GM18867 (cell line): ENCODE results near the gene LGALS16.
"Not testable (repeated sequence)": the region's sequence is repeated elsewhere in the genome, so short reads cannot be mapped to it uniquely, and the experiment has no call there.

Experiments used
- ATAC-seq: cut with Tn5 transposase; IDR thresholded peaks from one replicate; pipeline ENCODE4 v1.9.1; 2021; ENCODE audit warnings: mild to moderate bottlenecking, moderate library complexity; ENCODE audit not compliant: unreplicated experiment

The LGALS16 gene

GRCh38 chr19:39655613-39656012 is at the start of gene LGALS16:
LGALS16 (plus strand) TSS chr19:39655913; CDS start chr19:39655962, 49 bp downstream.
- no peak for ATAC-seq

- no peak for ATAC-seq
Measured at GRCh38 chr19:39607021-39607420, 48.7 kb upstream of the LGALS16 start.

GRCh38 chr19:39607561-39607960 is 48.2 kb upstream of the LGALS16 start:
- no peak for ATAC-seq

GRCh38 chr19:39613597-39613996 is 42.1 kb upstream of the LGALS16 start:
- no peak for ATAC-seq

- ATAC-seq, result no peak
Measured at GRCh38 chr19:39617745-39618144, 38.0 kb upstream of the LGALS16 start.

- ATAC-seq, result no peak
Measured at GRCh38 chr19:39623946-39624345, 31.8 kb upstream of the LGALS16 start.

GRCh38 chr19:39627631-39628030 is 28.1 kb upstream of the LGALS16 start:
- ATAC-seq, result not testable (repeated sequence)

- ATAC-seq, result no peak
Measured at GRCh38 chr19:39631178-39631577, 24.5 kb upstream of the LGALS16 start.

- ATAC-seq, result no peak
Measured at GRCh38 chr19:39631626-39632025, 24.1 kb upstream of the LGALS16 start.

- ATAC-seq, result no peak
Measured at GRCh38 chr19:39637891-39638290, 17.8 kb upstream of the LGALS16 start.

GRCh38 chr19:39641773-39642172 is 13.9 kb upstream of the LGALS16 start:
- no peak for ATAC-seq

- ATAC-seq, result no peak
Measured at GRCh38 chr19:39643591-39643990, 12.1 kb upstream of the LGALS16 start.

- ATAC-seq, result no peak
Measured at GRCh38 chr19:39645800-39646411, 9.8 kb upstream of the LGALS16 start.

GRCh38 chr19:39647918-39648317 is 7.8 kb upstream of the LGALS16 start:
- no peak for ATAC-seq

- ATAC-seq, result no peak
Measured at GRCh38 chr19:39659791-39660190, 4.1 kb downstream of the LGALS16 start.

- ATAC-seq, result no peak
Measured at GRCh38 chr19:39660661-39661060, 4.9 kb downstream of the LGALS16 start.

- ATAC-seq, result no peak
Measured at GRCh38 chr19:39661565-39661964, 5.9 kb downstream of the LGALS16 start.

GRCh38 chr19:39669860-39670259 is 14.1 kb downstream of the LGALS16 start:
- not testable (repeated sequence) for ATAC-seq

GRCh38 chr19:39670998-39671397 is 15.3 kb downstream of the LGALS16 start:
- no peak for ATAC-seq

- no peak for ATAC-seq
Measured at GRCh38 chr19:39671739-39672363, 16.1 kb downstream of the LGALS16 start.

- no peak for ATAC-seq
Measured at GRCh38 chr19:39672473-39672872, 16.8 kb downstream of the LGALS16 start.

- ATAC-seq, result not testable (repeated sequence)
Measured at GRCh38 chr19:39673862-39674261, 18.1 kb downstream of the LGALS16 start.

- ATAC-seq, result no peak
Measured at GRCh38 chr19:39676004-39676403, 20.3 kb downstream of the LGALS16 start.
